ENCODE measurements around the gene RNFT2.
"Not testable (repeated sequence)": the region's sequence is repeated elsewhere in the genome, so short reads cannot be mapped to it uniquely, and the experiment has no call there.

The RNFT2 gene

DNA sequence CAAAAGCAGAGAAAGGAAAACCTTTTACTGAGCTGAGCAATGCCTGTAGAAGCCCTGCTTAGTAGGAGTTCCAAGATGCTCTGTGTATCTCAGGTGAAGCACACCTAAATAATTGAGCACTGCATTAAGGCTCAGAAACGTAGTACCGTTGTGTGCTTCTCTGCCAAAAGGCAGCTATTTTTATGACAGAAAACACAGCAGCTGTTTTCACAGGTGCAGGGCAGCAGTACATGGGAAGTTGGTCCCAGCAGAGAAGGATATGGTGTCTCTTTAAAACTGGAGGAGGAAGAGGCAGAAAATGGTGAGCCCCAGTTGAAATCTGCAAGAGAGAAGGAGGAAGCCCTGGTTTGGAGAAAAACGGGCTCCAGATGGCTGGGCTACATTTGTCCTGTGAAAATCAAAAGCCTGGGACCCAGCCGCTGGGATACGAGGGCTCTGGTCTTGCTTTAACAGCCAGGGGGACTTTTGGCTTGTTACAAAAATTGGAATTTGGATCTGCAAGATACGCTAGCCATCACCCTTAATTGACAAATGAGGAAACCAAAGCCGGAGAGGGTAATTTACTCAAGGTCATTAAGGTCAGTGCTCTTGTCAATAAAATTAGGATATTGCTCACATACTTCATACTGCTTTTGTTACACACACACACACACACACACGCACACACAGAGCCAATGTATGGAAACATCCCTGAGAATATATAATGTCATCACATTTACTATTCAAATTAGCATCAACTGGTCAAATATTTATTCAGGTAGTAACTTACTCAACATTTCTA lies 27.6 kb upstream of the RNFT2 start:
- DNase-seq (ENCODE audit: low spot score), result no peak

DNA sequence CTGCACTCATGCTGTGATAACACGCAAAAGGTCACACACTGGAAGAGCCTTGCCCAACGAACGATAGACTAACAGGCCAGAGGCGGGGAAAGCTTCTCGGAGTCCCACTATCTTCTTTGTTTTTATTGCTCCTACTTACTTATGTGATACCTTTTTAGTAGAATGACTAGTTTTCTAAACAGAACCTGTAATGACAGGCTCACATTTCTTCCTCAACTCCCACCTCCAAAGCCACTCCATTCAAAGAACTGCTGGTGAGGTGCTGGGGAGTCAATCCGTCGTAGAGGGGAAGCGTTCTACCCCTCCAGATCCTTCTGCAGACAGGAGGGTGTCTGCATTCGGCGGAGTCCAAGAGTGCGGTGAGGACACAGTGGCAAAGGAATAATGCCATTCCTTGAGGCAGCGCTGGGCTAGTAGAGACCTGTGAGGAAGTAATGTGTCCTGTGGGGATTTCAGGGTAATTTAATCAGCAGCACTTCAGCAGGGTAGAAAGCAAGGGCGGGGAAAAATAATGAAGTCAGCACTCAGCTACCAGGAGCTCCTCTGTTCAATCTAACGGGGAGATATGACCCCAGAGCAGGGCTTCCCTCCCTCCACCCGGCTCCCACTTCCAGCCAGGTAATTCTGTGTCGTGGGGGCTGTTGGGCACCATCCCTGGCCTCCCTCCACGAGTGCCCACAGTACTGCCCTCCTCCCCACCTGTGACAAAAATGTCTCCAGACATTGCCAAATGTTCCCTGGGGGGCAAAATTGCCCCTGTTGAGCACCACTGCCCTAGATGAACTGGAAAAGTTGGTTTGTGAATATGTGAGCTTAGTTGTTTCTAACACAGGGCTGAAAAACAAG lies 25.4 kb upstream of the RNFT2 start:
- no peak for DNase-seq (ENCODE audit: low spot score)

- DNase-seq (ENCODE audit: low spot score), result no peak
Observed at GRCh38 chr12:116713527-116713926, 24.6 kb upstream of the RNFT2 start.

GRCh38 chr12:116714175-116714574 lies 23.9 kb upstream of the RNFT2 start:
- DNase-seq (ENCODE audit: low spot score), result no peak

- DNase-seq (ENCODE audit: low spot score), result peak; percentile 45
Observed at GRCh38 chr12:116717466-116718437, 20.4 kb upstream of the RNFT2 start.

- peak; percentile 28 for DNase-seq (ENCODE audit: low spot score)
Observed at GRCh38 chr12:116718655-116719454, 19.3 kb upstream of the RNFT2 start.

- DNase-seq (ENCODE audit: low spot score), result no peak
Observed at GRCh38 chr12:116719731-116720528, 18.2 kb upstream of the RNFT2 start.

- no peak for DNase-seq (ENCODE audit: low spot score)
Observed at GRCh38 chr12:116722245-116722644, 15.9 kb upstream of the RNFT2 start.

DNA sequence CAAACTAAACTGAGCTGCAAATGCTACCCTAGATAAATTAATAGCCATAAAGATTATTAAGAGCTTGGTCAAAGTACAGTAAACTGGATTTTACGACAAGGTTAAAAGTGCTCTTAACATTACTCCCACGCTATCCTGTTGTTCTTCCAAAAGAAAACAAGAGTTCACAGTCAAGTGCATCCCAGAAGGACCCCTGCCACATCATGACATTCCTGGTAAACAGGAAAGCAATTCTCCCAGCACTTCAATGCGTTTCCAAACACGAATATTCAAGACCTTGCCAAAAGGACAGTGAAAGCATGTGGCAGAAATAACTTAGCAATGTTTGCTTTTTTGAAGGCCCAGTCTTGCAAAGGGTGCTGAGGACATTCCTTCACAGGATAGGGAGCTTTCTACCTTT lies 11.4 kb upstream of the RNFT2 start:
- DNase-seq (ENCODE audit: low spot score), result no peak

DNA sequence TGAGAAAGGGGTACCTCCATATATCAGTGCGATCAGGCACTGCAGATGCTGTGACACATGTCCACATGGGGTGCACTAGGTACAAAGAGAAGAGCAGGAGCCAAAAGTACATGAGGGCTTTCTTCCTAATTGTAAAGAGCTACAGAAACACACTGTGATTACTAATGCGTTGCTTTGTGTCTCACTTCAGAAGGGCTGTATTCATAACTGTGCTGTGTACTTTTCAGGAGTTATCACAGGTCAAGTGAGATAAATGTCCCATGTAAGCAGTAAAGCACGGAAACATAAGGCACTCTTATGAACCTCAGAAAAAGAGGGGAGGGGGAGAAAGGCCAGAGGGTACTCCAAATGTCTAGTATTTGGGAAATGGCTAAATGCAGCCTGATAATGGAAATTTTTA lies 10.9 kb upstream of the RNFT2 start:
- no peak for DNase-seq (ENCODE audit: low spot score)

DNA sequence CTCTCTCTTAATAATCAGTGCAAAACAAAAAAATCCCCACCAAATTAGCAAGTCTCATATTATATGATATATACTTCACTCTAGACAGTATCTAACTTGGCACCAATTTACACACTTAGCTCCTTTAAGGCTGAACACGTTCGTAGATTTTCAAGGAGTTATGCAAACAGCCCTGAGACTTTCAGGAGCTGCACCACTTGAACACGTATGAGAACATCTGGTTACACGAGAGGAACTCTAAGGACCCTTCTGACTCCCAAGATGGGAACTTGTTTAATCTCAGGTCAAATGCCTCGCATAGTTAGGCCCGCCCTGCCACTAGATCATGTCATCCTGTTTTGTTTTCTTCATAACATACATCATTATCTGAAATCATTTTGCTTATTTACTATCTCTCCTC lies 10.2 kb upstream of the RNFT2 start:
- no peak for DNase-seq (ENCODE audit: low spot score)

DNA sequence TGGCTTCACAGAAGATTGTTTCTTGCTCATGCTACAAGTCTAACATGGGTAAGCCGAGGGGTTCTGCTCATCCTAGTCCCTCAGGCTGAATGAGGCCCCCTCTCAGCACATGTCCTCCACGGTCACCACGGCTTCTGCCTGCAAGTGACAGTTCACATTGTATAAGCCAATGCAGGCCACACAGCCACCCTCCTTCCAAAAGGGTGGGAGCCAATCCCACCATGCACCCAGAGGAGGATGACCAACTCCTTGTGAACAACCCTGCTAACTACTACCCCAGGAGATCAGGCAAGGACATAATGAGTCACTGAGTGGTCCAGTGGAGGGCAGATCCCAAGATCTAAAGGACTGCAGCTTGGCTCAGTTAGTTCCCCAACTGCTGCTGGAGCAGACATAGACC lies 6.3 kb upstream of the RNFT2 start:
- DNase-seq (ENCODE audit: low spot score), result no peak

DNA sequence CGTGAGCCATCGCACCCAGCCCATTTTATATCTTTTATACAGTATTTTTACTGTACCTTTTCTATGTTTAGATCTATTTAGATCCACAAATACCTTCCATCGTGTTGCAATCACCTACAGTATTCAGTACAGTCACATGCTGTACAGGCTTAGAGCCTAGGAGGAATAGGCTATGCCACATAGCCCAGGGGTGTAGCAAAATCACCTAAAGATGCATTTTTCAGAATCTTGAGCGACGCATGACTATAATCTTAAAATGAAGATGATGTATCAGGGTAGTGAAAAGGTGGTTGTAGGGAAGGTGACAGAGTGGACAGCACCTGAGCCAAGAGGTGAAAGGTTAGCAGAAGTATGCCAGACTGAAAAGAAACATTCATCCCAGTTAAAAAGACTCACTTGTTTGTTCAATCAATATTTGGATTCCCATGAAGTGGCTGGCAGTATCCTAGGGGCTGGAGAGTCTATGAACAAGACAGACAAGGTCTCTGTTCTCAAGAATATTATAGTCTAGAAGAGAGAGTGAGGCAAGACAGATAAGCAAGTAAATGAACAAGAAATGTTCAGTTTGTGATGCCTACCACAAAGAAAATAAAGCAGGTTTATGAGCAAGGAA lies 3.9 kb upstream of the RNFT2 start:
- DNase-seq (ENCODE audit: low spot score), result no peak

DNA sequence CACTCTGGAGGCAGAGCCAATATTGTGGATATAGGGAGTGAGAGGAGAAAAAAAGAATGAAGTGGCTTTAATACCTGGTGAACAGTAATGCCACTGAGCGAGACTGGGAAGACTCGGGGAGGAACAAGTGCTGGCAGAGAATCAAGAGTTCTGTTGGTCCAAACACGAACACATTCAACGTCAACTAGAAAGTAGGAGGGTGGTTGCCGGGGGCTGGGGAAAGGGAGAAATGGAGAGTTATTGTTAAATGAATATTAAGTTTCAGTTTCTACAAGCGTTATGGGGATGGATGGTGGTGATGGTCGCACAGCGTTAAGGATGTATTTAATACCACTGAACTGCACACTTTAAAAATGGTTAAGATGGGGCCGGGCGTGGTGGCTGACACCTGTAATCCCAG lies 3.0 kb upstream of the RNFT2 start:
- DNase-seq (ENCODE audit: low spot score), result no peak

GRCh38 chr12:116735951-116736599 lies 2.0 kb upstream of the RNFT2 start:
- no peak for DNase-seq (ENCODE audit: low spot score)

- no peak for DNase-seq (ENCODE audit: low spot score)
Observed at GRCh38 chr12:116736962-116737773, 947 bp upstream of the RNFT2 start.

GRCh38 chr12:116739381-116739887 lies 1.3 kb downstream of the RNFT2 start:
- DNase-seq (ENCODE audit: low spot score), result no peak

- not testable (repeated sequence) for DNase-seq (ENCODE audit: low spot score)
Observed at GRCh38 chr12:116742787-116743186, 4.7 kb downstream of the RNFT2 start.

All from Ammon's horn (tissue), 1 donor.